ENCODE measurements around the gene WDR74. TPM values are rescaled to one million over a fixed set of nuclear protein-coding genes. Genes with fewer than 3 reads are reported as not detected.

Gene WDR74
- total and polyA plus RNA-seq, 9 of the 15 experiments (the other 6 are each of a cell fraction or from before 2014, with no cell fraction given) = 32.7 to 210 (median 114) TPM

GRCh38 chr11:62880231-62880802 is 40.9 kb upstream of the WDR74 start (continued):
- TF ChIP-seq ZNF224 (CRISPR knock-in tag; IDR thresholded peaks at IDR 0.05) = no peak
- no peak for TF ChIP-seq KHSRP (IDR thresholded peaks at IDR 0.05)
- no peak for TF ChIP-seq ZKSCAN8 (CRISPR knock-in tag; IDR thresholded peaks at IDR 0.05)
- TF ChIP-seq ZNF395 (CRISPR knock-in tag; IDR thresholded peaks at IDR 0.05) = no peak
- peak; percentile 35; the same call in 1 of the 2 replicates for TF ChIP-seq SMARCE1 (IDR thresholded peaks at IDR 0.05)
- TF ChIP-seq TBP (optimal IDR thresholded peaks at IDR 0.05; ENCODE audit: low read depth, low read length) = no peak
- no peak for TF ChIP-seq MAFG (tag; conservative IDR thresholded peaks at IDR 0.05)
- TF ChIP-seq GABPA (tag; conservative IDR thresholded peaks at IDR 0.05; ENCODE audit: low read depth) = no peak
- no peak for TF ChIP-seq NFYB (IDR thresholded peaks at IDR 0.05; ENCODE audit: extremely low read depth, insufficient read length)
- 0 out of 2 replicates have a peak, but pooled peaks have one; percentile 3 for TF ChIP-seq CBFA2T3 (IDR thresholded peaks at IDR 0.05)

Data from K562 (cell line).